ENCODE data around the gene C1QC. TPM values are rescaled to one million over a fixed set of nuclear protein-coding genes. Genes with fewer than 3 reads are reported as not detected.

Gene C1QC
- total RNA-seq (2021; ENCODE audit: unreplicated experiment): 0.59 TPM
- polyA plus RNA-seq (2012): not detected in 2 replicates
- not detected for Bru-seq, nascent RNA
- BruChase-seq, experiment 1, labeled RNA remaining after a 6-hour chase: not detected
- not detected for BruChase-seq, experiment 2, labeled RNA remaining after a 2-hour chase
- long read RNA-seq: 0 reads

DNA sequence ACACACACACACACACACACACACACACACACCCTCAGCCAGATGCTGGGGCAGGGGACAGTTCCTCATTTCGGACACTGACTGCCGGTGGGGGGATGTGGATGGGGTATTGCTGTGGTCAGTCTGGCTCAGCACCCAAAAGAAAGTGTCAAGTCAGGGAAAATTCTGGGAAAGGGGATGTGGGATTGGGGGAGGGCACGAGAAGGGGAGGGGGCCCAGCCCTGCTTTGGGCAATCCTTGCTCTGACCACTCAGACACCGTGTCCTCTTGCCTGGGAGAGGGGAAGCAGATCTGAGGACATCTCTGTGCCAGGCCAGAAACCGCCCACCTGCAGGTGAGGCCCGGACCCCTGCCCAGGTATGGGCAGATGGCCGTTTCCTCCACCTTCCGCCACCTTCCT, at the start of gene C1QC:
Gene C1QC, plus strand, starts transcription at position 253 of the 400 bp plus-strand sequence. CDS start 391 bp downstream, outside the sequence.
- Histone ChIP-seq H3K79me2 (ENCODE audit: insufficient read depth, low read length) (no peaks in the 10 kb centered on the region), H3K9me2 (ENCODE audit: insufficient read depth) (no peaks in the 10 kb centered on the region), H3K36me3 (ENCODE audit: control insufficient read depth in 1 of 2, insufficient read depth in 2 of 2, low read length in 2 of 2) (no peaks in the 10 kb centered on the region), H4K20me1 (ENCODE audit: insufficient read depth) (no peaks in the 10 kb centered on the region), H3K4me1 (ENCODE audit: control insufficient read depth in 1 of 2, insufficient read depth in 2 of 2, low read length in 2 of 2) (no peaks in the 10 kb centered on the region), H3K9ac (ENCODE audit: low read length) (no peak within 1 kb of the TSS), H3K27ac (ENCODE audit: low read depth, low read length) (no peak within 1 kb of the TSS), H3K27me3 (ENCODE audit: insufficient read depth, low read length) (no peaks in the 10 kb centered on the region), H2AFZ (ENCODE audit: low read depth, low read length, poor library complexity, severe bottlenecking) (no peak within 1 kb of the TSS), H3K4me3 (replicated peaks in 1 of 2; ENCODE audit: low read depth in 1 of 2, low read length in 2 of 2) (no peak within 1 kb of the TSS), H3K9me3 (ENCODE audit: control insufficient read depth in 1 of 2, insufficient read depth in 1 of 2, low read depth in 1 of 2, low read length in 2 of 2) (no peaks in the 10 kb centered on the region), H3K4me2 (ENCODE audit: low read length) (no peak within 1 kb of the TSS)
- ATAC-seq (no peak), DNase-seq (ENCODE audit: low read depth, low spot score) (no peak)
- no TSS peak for BruUV-seq (replicated peaks)
- CTCF ChIA-PET: interaction anchor here (4.7 kb wide), 1 partner anchor 223 kb away, joined by 48 read pairs; no protein-coding TSS in a partner anchor
- TF ChIP-seq YY1 (IDR thresholded peaks at IDR 0.05; ENCODE audit: extremely low read depth, insufficient replicate concordance, low read depth, low read length): no peak
- TF ChIP-seq, protein P1, sequence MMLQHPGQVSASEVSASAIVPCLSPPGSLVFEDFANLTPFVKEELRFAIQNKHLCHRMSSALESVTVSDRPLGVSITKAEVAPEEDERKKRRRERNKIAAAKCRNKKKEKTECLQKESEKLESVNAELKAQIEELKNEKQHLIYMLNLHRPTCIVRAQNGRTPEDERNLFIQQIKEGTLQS (IDR thresholded peaks at IDR 0.05): no peak
- no peak for TF ChIP-seq CEBPB (IDR thresholded peaks at IDR 0.05; ENCODE audit: low read depth)
- no peak for TF ChIP-seq RAD21 (IDR thresholded peaks at IDR 0.05; ENCODE audit: low read depth)
- no peak for TF ChIP-seq ZFX (IDR thresholded peaks at IDR 0.05)
- no peak for TF ChIP-seq SIN3A (IDR thresholded peaks at IDR 0.05; ENCODE audit: low read depth)
- TF ChIP-seq ZNF274 (IDR thresholded peaks at IDR 0.05; ENCODE audit: low read depth, low read length): no peak
- no peak for TF ChIP-seq POLR2A (IDR thresholded peaks at IDR 0.05; ENCODE audit: borderline replicate concordance, extremely low read depth, insufficient read depth, insufficient read length)
- TF ChIP-seq EZH2 (IDR thresholded peaks at IDR 0.05): no peak
- TF ChIP-seq SP1 (IDR thresholded peaks at IDR 0.05; ENCODE audit: low read depth): no peak
- no peak for TF ChIP-seq CBX3 (IDR thresholded peaks at IDR 0.05; ENCODE audit: low read depth)
- no peak for TF ChIP-seq ELF1 (IDR thresholded peaks at IDR 0.05; ENCODE audit: borderline replicate concordance, low read depth)
- POLR2A ChIA-PET: no interaction called here
- RAD21 ChIA-PET (ENCODE audit: low non-redundant PET in 1 of 2, low total read pairs in 2 of 2, uncharacterized antibody in 2 of 2, unreplicated experiment in 2 of 2): interaction anchor here in 1 of 2 experiments (0.7 kb wide), 1 partner anchor 222 kb away, joined by 3 read pairs; no protein-coding TSS in a partner anchor
- intact Hi-C loops (cut with micrococcal nuclease): loop anchor here (2.0 to 5.0 kb wide), 2 partner anchors 115 to 511 kb away; no protein-coding TSS in a partner anchor

DNA sequence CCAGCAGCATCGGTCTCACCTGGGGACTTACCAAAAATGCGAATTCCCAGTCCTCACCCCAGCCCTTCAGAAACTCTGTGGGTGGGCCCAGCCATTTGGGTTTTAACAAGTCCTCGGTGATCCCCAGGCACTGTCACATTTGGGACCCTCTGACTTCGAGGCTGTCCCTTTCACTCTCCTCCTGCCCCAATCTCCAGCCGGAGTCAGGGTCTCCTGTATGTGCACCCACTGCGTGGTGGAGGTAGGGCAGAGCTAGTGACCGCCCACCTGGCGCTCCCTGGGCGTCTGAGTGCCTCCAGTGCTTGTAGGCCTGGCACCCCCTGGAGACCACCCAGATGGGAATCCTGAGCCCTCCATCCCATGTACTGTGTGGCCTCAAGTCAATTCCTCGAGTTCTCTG, 49.0 kb upstream of the C1QC start:
- Histone ChIP-seq H3K27ac (ENCODE audit: low read depth, low read length) (no peak overlapping the region), H2AFZ (ENCODE audit: low read depth, low read length, poor library complexity, severe bottlenecking) (no peak overlapping the region), H3K4me2 (ENCODE audit: low read length) (no peak overlapping the region), H3K9me2 (ENCODE audit: insufficient read depth) (no peaks in the 10 kb centered on the region), H4K20me1 (ENCODE audit: insufficient read depth) (no peaks in the 10 kb centered on the region), H3K4me1 (ENCODE audit: control insufficient read depth in 1 of 2, insufficient read depth in 2 of 2, low read length in 2 of 2) (peaks cover 7 to 13% of the 10 kb centered on the region in 2 experiments), H3K9me3 (ENCODE audit: control insufficient read depth in 1 of 2, insufficient read depth in 1 of 2, low read depth in 1 of 2, low read length in 2 of 2) (no peaks in the 10 kb centered on the region), H3K9ac (ENCODE audit: low read length) (no peak overlapping the region), H3K27me3 (ENCODE audit: insufficient read depth, low read length) (no peaks in the 10 kb centered on the region), H3K4me3 (replicated peaks in 1 of 2; ENCODE audit: low read depth in 1 of 2, low read length in 2 of 2) (no peak overlapping the region), H3K79me2 (ENCODE audit: insufficient read depth, low read length) (no peaks in the 10 kb centered on the region), H3K36me3 (ENCODE audit: control insufficient read depth in 1 of 2, insufficient read depth in 2 of 2, low read length in 2 of 2) (no peaks in the 10 kb centered on the region)
- DNase-seq (ENCODE audit: low read depth, low spot score) (no peak), ATAC-seq (no peak)
- ChIA-PET POLR2A (no interaction called here), CTCF (no interaction called here), RAD21 (ENCODE audit: low non-redundant PET in 1 of 2, low total read pairs in 2 of 2, uncharacterized antibody in 2 of 2, unreplicated experiment in 2 of 2) (no interaction called here)
- BruUV-seq (replicated peaks): no TSS peak
- intact Hi-C loops (cut with micrococcal nuclease): no loop called here
- TF ChIP-seq YY1 (IDR thresholded peaks at IDR 0.05; ENCODE audit: extremely low read depth, insufficient replicate concordance, low read depth, low read length) (no peak), EZH2 (IDR thresholded peaks at IDR 0.05) (no peak), JUND (IDR thresholded peaks at IDR 0.05) (no peak), SIN3A (IDR thresholded peaks at IDR 0.05; ENCODE audit: low read depth) (no peak), SP1 (IDR thresholded peaks at IDR 0.05; ENCODE audit: low read depth) (no peak), ZFX (IDR thresholded peaks at IDR 0.05) (no peak), TCF7L2 (IDR thresholded peaks at IDR 0.05; ENCODE audit: borderline replicate concordance, extremely low read depth, insufficient read depth, insufficient read length) (no peak)
- TF ChIP-seq, protein P1 (IDR thresholded peaks at IDR 0.05): no peak
- TF ChIP-seq, protein P2, sequence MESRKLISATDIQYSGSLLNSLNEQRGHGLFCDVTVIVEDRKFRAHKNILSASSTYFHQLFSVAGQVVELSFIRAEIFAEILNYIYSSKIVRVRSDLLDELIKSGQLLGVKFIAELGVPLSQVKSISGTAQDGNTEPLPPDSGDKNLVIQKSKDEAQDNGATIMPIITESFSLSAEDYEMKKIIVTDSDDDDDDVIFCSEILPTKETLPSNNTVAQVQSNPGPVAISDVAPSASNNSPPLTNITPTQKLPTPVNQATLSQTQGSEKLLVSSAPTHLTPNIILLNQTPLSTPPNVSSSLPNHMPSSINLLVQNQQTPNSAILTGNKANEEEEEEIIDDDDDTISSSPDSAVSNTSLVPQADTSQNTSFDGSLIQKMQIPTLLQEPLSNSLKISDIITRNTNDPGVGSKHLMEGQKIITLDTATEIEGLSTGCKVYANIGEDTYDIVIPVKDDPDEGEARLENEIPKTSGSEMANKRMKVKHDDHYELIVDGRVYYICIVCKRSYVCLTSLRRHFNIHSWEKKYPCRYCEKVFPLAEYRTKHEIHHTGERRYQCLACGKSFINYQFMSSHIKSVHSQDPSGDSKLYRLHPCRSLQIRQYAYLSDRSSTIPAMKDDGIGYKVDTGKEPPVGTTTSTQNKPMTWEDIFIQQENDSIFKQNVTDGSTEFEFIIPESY (IDR thresholded peaks at IDR 0.05; ENCODE audit: extremely low read depth, insufficient replicate concordance, low read length): no peak
